Large intestine (tissue), 3 donors: ENCODE measurements around the gene LTF. TPM values are rescaled to one million over a fixed set of nuclear protein-coding genes. Genes with fewer than 3 reads are reported as not detected.
A peak's percentile ranks its signal among the peaks of the same experiment; 100 is the strongest.
"Not testable (repeated sequence)": the region's sequence is repeated elsewhere in the genome, so short reads cannot be mapped to it uniquely, and the experiment has no call there.

Experiments used
- DNase-seq, 2 donors: peaks; one replicate each; pipeline versions ENCODE4 v3.0.0 to v3.0.0-alpha.2; 2013
- H3K27ac ChIP-seq: one replicate; pipeline ENCODE4 v1.5.1; 2013; ENCODE audit warnings: low read length
- H3K27me3 ChIP-seq: 2 replicates; pipeline ENCODE4 v1.6.1; 2013; ENCODE audit warnings: low read length; ENCODE audit not compliant: control insufficient read depth, insufficient read depth
- H3K36me3 ChIP-seq: 2 replicates; pipeline ENCODE4 v1.6.1; 2013; ENCODE audit warnings: low read length; ENCODE audit not compliant: control insufficient read depth, insufficient read depth
- H3K4me1 ChIP-seq: one replicate; pipeline ENCODE4 v1.6.1; 2013; ENCODE audit warnings: low read length; ENCODE audit not compliant: control insufficient read depth, insufficient read depth
- H3K4me3 ChIP-seq: one replicate; pipeline ENCODE4 v1.5.1; 2013; ENCODE audit warnings: low read length
- H3K9me3 ChIP-seq: one replicate; pipeline ENCODE4 v1.6.1; 2013; ENCODE audit warnings: mild to moderate bottlenecking, low read depth, low read length, moderate library complexity; ENCODE audit not compliant: control insufficient read depth
- whole genome bisulfite sequencing: methylation state at CpG from one replicate; pipeline ENCODE4 v1.1.5; 2013; ENCODE audit warnings: low lambda C conversion rate; ENCODE audit not compliant: insufficient coverage; 5-methylcytosine and 5-hydroxymethylcytosine counted together
- polyA plus RNA-seq: library from polyadenylated mRNA; unstranded; fragments of 120-200 nt; gene quantifications from one replicate; pipeline ENCODE4 v1.2.1, GENCODE V29; 2013

Gene LTF
- polyA plus RNA-seq, 1 donor = 2.6 TPM

GRCh38 chr3:46402902-46403301 lies 61.8 kb downstream of the LTF start:
- peaks cover 35% of the 10 kb centered on the region for H3K4me1 ChIP-seq
- not testable (repeated sequence) for H3K27ac ChIP-seq, H3K36me3 ChIP-seq, H3K9me3 ChIP-seq, H3K4me3 ChIP-seq, DNase-seq, H3K27me3 ChIP-seq
- 90% methylated on average over 2 of the region's 4 CpGs for WGBS

- Histone ChIP-seq H3K27ac (no peak overlapping the region), H3K27me3 (no peaks in the 10 kb centered on the region), H3K4me3 (no peak overlapping the region), H3K9me3 (no peaks in the 10 kb centered on the region), H3K4me1 (peaks cover 26% of the 10 kb centered on the region), H3K36me3 (no peaks in the 10 kb centered on the region)
- no CpG with 5 or more reads among the region's 2 CpGs for WGBS
- no peak for DNase-seq
These were observed 63.1 kb downstream of the LTF start for GRCh38 chr3:46401579-46401978.

- H3K9me3 ChIP-seq = no peaks in the 10 kb centered on the region
- 100% methylated on average over 2 of the region's 5 CpGs for WGBS
- no peaks in the 10 kb centered on the region for H3K27me3 ChIP-seq
- H3K4me3 ChIP-seq = no peak overlapping the region
- H3K27ac ChIP-seq = no peak overlapping the region
- no peaks in the 10 kb centered on the region for H3K36me3 ChIP-seq
- peaks cover 20% of the 10 kb centered on the region for H3K4me1 ChIP-seq
- no peak for DNase-seq
These were observed 63.9 kb downstream of the LTF start for GRCh38 chr3:46400846-46401245.

GRCh38 chr3:46400000-46400734 lies 64.5 kb downstream of the LTF start:
- DNase-seq = no peak
- H3K36me3 ChIP-seq = no peaks in the 10 kb centered on the region
- H3K4me3 ChIP-seq = no peak overlapping the region
- WGBS = no CpG with 5 or more reads among the region's 8 CpGs
- peaks cover 20% of the 10 kb centered on the region for H3K4me1 ChIP-seq
- H3K9me3 ChIP-seq = no peaks in the 10 kb centered on the region
- no peaks in the 10 kb centered on the region for H3K27me3 ChIP-seq
- H3K27ac ChIP-seq = no peak overlapping the region

- no peak for DNase-seq
- H3K4me1 ChIP-seq = peaks cover 20% of the 10 kb centered on the region
- WGBS = 90% methylated on average over 1 of the region's 2 CpGs
- no peaks in the 10 kb centered on the region for H3K36me3 ChIP-seq
- no peaks in the 10 kb centered on the region for H3K9me3 ChIP-seq
- H3K27ac ChIP-seq = no peak overlapping the region
- H3K27me3 ChIP-seq = no peaks in the 10 kb centered on the region
- no peak overlapping the region for H3K4me3 ChIP-seq
These were observed 65.1 kb downstream of the LTF start for GRCh38 chr3:46399557-46399956.

GRCh38 chr3:46399098-46399497 lies 65.6 kb downstream of the LTF start:
- Histone ChIP-seq H3K27me3 (no peaks in the 10 kb centered on the region), H3K27ac (no peak overlapping the region)

GRCh38 chr3:46398186-46398955 lies 66.3 kb downstream of the LTF start:
- 88% methylated on average over 1 of the region's 6 CpGs for WGBS
- H3K27ac ChIP-seq = no peak overlapping the region
- no peaks in the 10 kb centered on the region for H3K9me3 ChIP-seq
- H3K4me1 ChIP-seq = peaks cover 22% of the 10 kb centered on the region
- no peak for DNase-seq
- no peaks in the 10 kb centered on the region for H3K36me3 ChIP-seq
- H3K27me3 ChIP-seq = no peaks in the 10 kb centered on the region
- no peak overlapping the region for H3K4me3 ChIP-seq

More at GRCh38 chr3:46399098-46399497, 65.6 kb downstream of the LTF start:
- WGBS = no CpG with 5 or more reads among the region's 2 CpGs
- H3K4me1 ChIP-seq = peaks cover 21% of the 10 kb centered on the region
- no peak overlapping the region for H3K4me3 ChIP-seq
- H3K9me3 ChIP-seq = no peaks in the 10 kb centered on the region
- no peak for DNase-seq
- H3K36me3 ChIP-seq = no peaks in the 10 kb centered on the region

GRCh38 chr3:46397111-46397510 lies 67.6 kb downstream of the LTF start:
- DNase-seq = no peak
- Histone ChIP-seq H3K27me3 (no peaks in the 10 kb centered on the region), H3K4me1 (peaks cover 28% of the 10 kb centered on the region), H3K4me3 (no peak overlapping the region), H3K27ac (no peak overlapping the region), H3K9me3 (no peaks in the 10 kb centered on the region), H3K36me3 (no peaks in the 10 kb centered on the region)
- WGBS = no CpG with 5 or more reads among the region's 7 CpGs

GRCh38 chr3:46395766-46396530 lies 68.8 kb downstream of the LTF start:
- H3K4me1 ChIP-seq = peaks cover 28% of the 10 kb centered on the region
- no peaks in the 10 kb centered on the region for H3K27me3 ChIP-seq
- H3K36me3 ChIP-seq = no peaks in the 10 kb centered on the region
- 38% methylated on average over 2 of the region's 6 CpGs for WGBS
- no peaks in the 10 kb centered on the region for H3K9me3 ChIP-seq
- H3K27ac ChIP-seq = peak overlapping the region; percentile 69
- no peak overlapping the region for H3K4me3 ChIP-seq
- DNase-seq = no peak

GRCh38 chr3:46395210-46395661 lies 69.5 kb downstream of the LTF start:
- WGBS = no CpG with 5 or more reads among the region's 6 CpGs
- DNase-seq = peak in 1 of 2 donors; percentile 47
- peak overlapping the region; percentile 69 for H3K27ac ChIP-seq

More at GRCh38 chr3:46395210-46395661, 69.5 kb downstream of the LTF start:
- H3K9me3 ChIP-seq = no peaks in the 10 kb centered on the region
- peaks cover 28% of the 10 kb centered on the region for H3K4me1 ChIP-seq
- no peak overlapping the region for H3K4me3 ChIP-seq
- H3K27me3 ChIP-seq = no peaks in the 10 kb centered on the region
- no peaks in the 10 kb centered on the region for H3K36me3 ChIP-seq
